SK-N-SH treated with all-trans-retinoic acid at 6 μM for 48 hours (cell line): ENCODE results near the gene DHX38.
"Not testable (repeated sequence)": the region's sequence is repeated elsewhere in the genome, so short reads cannot be mapped to it uniquely, and the experiment has no call there.

ENCODE experiments used
- ATAC-seq: fragments of 200-7000 bp; cut with Tn5 transposase; 3 replicates; pipeline ENCODE4 v1.9.1; 2020; ENCODE audit warnings: mild to moderate bottlenecking, moderate library complexity
- ARNTL ChIP-seq: fragments of 450-650 bp; formaldehyde crosslinking; IDR thresholded peaks from 2 replicates; pipeline ENCODE4 v1.5.0; 2020; ENCODE audit warnings: low read depth, mild to moderate bottlenecking, moderate library complexity, borderline replicate concordance
- BACH2 ChIP-seq: fragments of 250-450 bp; sonication (Bioruptor Pico); IDR thresholded peaks from 2 replicates; pipeline ENCODE4 v1.9.0; 2021; ENCODE audit warnings: mild to moderate bottlenecking, borderline replicate concordance
- CREB5 ChIP-seq: fragments of 250-450 bp; sonication (Bioruptor Pico); IDR thresholded peaks from 2 replicates; pipeline ENCODE4 v1.5.1; 2020; ENCODE audit warnings: low read depth, mild to moderate bottlenecking, moderate library complexity
- CSDC2 ChIP-seq: fragments of 250-450 bp; sonication (Bioruptor Pico); IDR thresholded peaks from 2 replicates; pipeline ENCODE4 v1.5.0; 2020; ENCODE audit warnings: mild to moderate bottlenecking, moderate library complexity
- CSRNP3 ChIP-seq: fragments of 250-450 bp; sonication (Bioruptor Pico); IDR thresholded peaks from 2 replicates; pipeline ENCODE4 v1.5.1; 2021; ENCODE audit warnings: mild to moderate bottlenecking, moderate library complexity
- ESRRG ChIP-seq: fragments of 250-450 bp; sonication (Bioruptor Pico); IDR thresholded peaks from 2 replicates; pipeline ENCODE4 v1.6.1; 2021; ENCODE audit warnings: mild to moderate bottlenecking
- GLIS3 ChIP-seq: fragments of 250-450 bp; sonication (Bioruptor Pico); IDR thresholded peaks from 2 replicates; pipeline ENCODE4 v1.5.0; 2020; ENCODE audit warnings: mild to moderate bottlenecking, moderate library complexity
- ISL1 ChIP-seq: fragments of 250-450 bp; sonication (Bioruptor Pico); IDR thresholded peaks from 2 replicates; pipeline ENCODE4 v2.1.2; 2022; ENCODE audit warnings: mild to moderate bottlenecking, moderate library complexity
- OSR1 ChIP-seq: fragments of 250-450 bp; sonication (Bioruptor Pico); IDR thresholded peaks from 2 replicates; pipeline ENCODE4 v1.8.0; 2022; ENCODE audit warnings: moderate library complexity, mild to moderate bottlenecking, inconsistent platforms
- PATZ1 ChIP-seq: fragments of 250-450 bp; sonication (Bioruptor Pico); IDR thresholded peaks from 2 replicates; pipeline ENCODE4 v1.8.0; 2020; ENCODE audit warnings: mild to moderate bottlenecking, moderate library complexity, borderline replicate concordance
- POU6F1 ChIP-seq: fragments of 250-450 bp; sonication (Bioruptor Pico); IDR thresholded peaks from 2 replicates; pipeline ENCODE4 v1.8.0; 2021; ENCODE audit warnings: low read depth, mild to moderate bottlenecking, moderate library complexity, borderline replicate concordance
- PPARA ChIP-seq: fragments of 250-450 bp; sonication (Bioruptor Pico); IDR thresholded peaks from 2 replicates; pipeline ENCODE4 v1.5.0; 2020; ENCODE audit warnings: mild to moderate bottlenecking, borderline replicate concordance
- RARB ChIP-seq: fragments of 250-450 bp; sonication (Bioruptor Pico); IDR thresholded peaks from 2 replicates; pipeline ENCODE4 v1.8.0; 2021; ENCODE audit warnings: mild to moderate bottlenecking, moderate library complexity
- SNAI2 ChIP-seq: fragments of 250-450 bp; sonication (Bioruptor Pico); IDR thresholded peaks from 2 replicates; pipeline ENCODE4 v1.5.0; 2020; ENCODE audit warnings: mild to moderate bottlenecking, moderate library complexity
- TCF4 ChIP-seq: fragments of 250-450 bp; sonication (Bioruptor Pico); IDR thresholded peaks from 2 replicates; pipeline ENCODE4 v1.8.0; 2021; ENCODE audit warnings: mild to moderate bottlenecking, moderate library complexity, borderline replicate concordance
- TOX ChIP-seq: fragments of 250-450 bp; sonication (Bioruptor Pico); IDR thresholded peaks from 2 replicates; pipeline ENCODE4 v1.8.0; 2021; ENCODE audit warnings: mild to moderate bottlenecking, moderate library complexity, borderline replicate concordance
- ZC3H10 ChIP-seq: fragments of 250-450 bp; sonication (Bioruptor Pico); IDR thresholded peaks from 2 replicates; pipeline ENCODE4 v1.5.1; 2021; ENCODE audit warnings: mild to moderate bottlenecking, moderate library complexity
- ZFP3 ChIP-seq: fragments of 250-450 bp; sonication (Bioruptor Pico); IDR thresholded peaks from 2 replicates; pipeline ENCODE4 v1.5.0; 2020; ENCODE audit warnings: mild to moderate bottlenecking, moderate library complexity
- ZFP30 ChIP-seq: fragments of 450-650 bp; formaldehyde crosslinking; IDR thresholded peaks from 2 replicates; pipeline ENCODE4 v1.5.0; 2022; ENCODE audit warnings: mild to moderate bottlenecking, moderate library complexity
- ZNF565 ChIP-seq: fragments of 450-650 bp; formaldehyde crosslinking; conservative IDR thresholded peaks from 2 replicates; pipeline ENCODE4 v1.5.0; 2020; ENCODE audit warnings: low read depth, mild to moderate bottlenecking, moderate library complexity
- ZNF70 ChIP-seq: fragments of 450-650 bp; formaldehyde crosslinking; IDR thresholded peaks from 2 replicates; pipeline ENCODE4 v1.5.0; 2020; ENCODE audit warnings: mild to moderate bottlenecking, moderate library complexity
- ZNF8 ChIP-seq: fragments of 450-650 bp; formaldehyde crosslinking; IDR thresholded peaks from 2 replicates; pipeline ENCODE4 v1.5.0; 2020; ENCODE audit warnings: mild to moderate bottlenecking, moderate library complexity

DHX38 gene

GRCh38 chr16:72050769-72051464, 42.7 kb upstream of the DHX38 start:
- ATAC-seq = no peak
- no peak for TF ChIP-seq ZFP3 (CRISPR knock-in tag)
- no peak for TF ChIP-seq CSDC2 (CRISPR knock-in tag)
- TF ChIP-seq RARB (CRISPR knock-in tag) = no peak
- TF ChIP-seq ZNF8 (CRISPR knock-in tag) = no peak
- TF ChIP-seq BACH2 (CRISPR knock-in tag) = no peak
- TF ChIP-seq GLIS3 = no peak
- no peak for TF ChIP-seq ARNTL (CRISPR knock-in tag)
- no peak for TF ChIP-seq POU6F1 (CRISPR knock-in tag)
- TF ChIP-seq TOX = no peak
- TF ChIP-seq OSR1 (CRISPR knock-in tag) = no peak
- no peak for TF ChIP-seq ZC3H10 (CRISPR knock-in tag)
- no peak for TF ChIP-seq CSRNP3 (CRISPR knock-in tag)
- TF ChIP-seq ESRRG (CRISPR knock-in tag) = no peak

- TF ChIP-seq GLIS3 = no peak
- TF ChIP-seq ZNF8 (CRISPR knock-in tag) = no peak
- no peak for TF ChIP-seq ARNTL (CRISPR knock-in tag)
- no peak for TF ChIP-seq TCF4 (CRISPR knock-in tag)
- no peak for TF ChIP-seq OSR1 (CRISPR knock-in tag)
- TF ChIP-seq ZNF565 = no peak
- no peak for TF ChIP-seq ZC3H10 (CRISPR knock-in tag)
- no peak for TF ChIP-seq TOX
- no peak for TF ChIP-seq ISL1 (CRISPR knock-in tag)
- no peak for TF ChIP-seq CREB5 (CRISPR knock-in tag)
- TF ChIP-seq CSDC2 (CRISPR knock-in tag) = no peak
- no peak for TF ChIP-seq POU6F1 (CRISPR knock-in tag)
- no peak for TF ChIP-seq PPARA
- TF ChIP-seq ZFP30 (CRISPR knock-in tag) = no peak
- no peak for TF ChIP-seq BACH2 (CRISPR knock-in tag)
- TF ChIP-seq SNAI2 = no peak
- ATAC-seq = no peak
Observed at GRCh38 chr16:72051818-72052217, 41.8 kb upstream of the DHX38 start.

- not testable (repeated sequence) for ATAC-seq
Observed at GRCh38 chr16:72054254-72054847, 39.3 kb upstream of the DHX38 start, which contains the start of gene HP. HP (plus strand) TSS chr16:72054505; CDS start chr16:72054653, 148 bp downstream.

GRCh38 chr16:72055911-72056310, 37.7 kb upstream of the DHX38 start:
- ATAC-seq = no peak
- TF ChIP-seq TCF4 (CRISPR knock-in tag) = no peak
- no peak for TF ChIP-seq CSDC2 (CRISPR knock-in tag)
- no peak for TF ChIP-seq SNAI2
- TF ChIP-seq ZNF70 (CRISPR knock-in tag) = no peak
- no peak for TF ChIP-seq RARB (CRISPR knock-in tag)
- no peak for TF ChIP-seq BACH2 (CRISPR knock-in tag)
- no peak for TF ChIP-seq ESRRG (CRISPR knock-in tag)
- no peak for TF ChIP-seq ARNTL (CRISPR knock-in tag)
- TF ChIP-seq PATZ1 (CRISPR knock-in tag) = no peak
- TF ChIP-seq ISL1 (CRISPR knock-in tag) = no peak
- no peak for TF ChIP-seq CSRNP3 (CRISPR knock-in tag)
- no peak for TF ChIP-seq OSR1 (CRISPR knock-in tag)
- TF ChIP-seq POU6F1 (CRISPR knock-in tag) = no peak
- no peak for TF ChIP-seq ZFP30 (CRISPR knock-in tag)
- no peak for TF ChIP-seq ZNF565
- no peak for TF ChIP-seq TOX
